Measurements from ENCODE around the gene ACTC1. TPM values are rescaled to one million over a fixed set of nuclear protein-coding genes. Genes with fewer than 3 reads are reported as not detected.

ACTC1 gene
- total and polyA plus RNA-seq, 2 donors (not counting 3 experiments of a cell fraction or from before 2014, with no cell fraction given), result 1.0 TPM; not detected in 1

DNA sequence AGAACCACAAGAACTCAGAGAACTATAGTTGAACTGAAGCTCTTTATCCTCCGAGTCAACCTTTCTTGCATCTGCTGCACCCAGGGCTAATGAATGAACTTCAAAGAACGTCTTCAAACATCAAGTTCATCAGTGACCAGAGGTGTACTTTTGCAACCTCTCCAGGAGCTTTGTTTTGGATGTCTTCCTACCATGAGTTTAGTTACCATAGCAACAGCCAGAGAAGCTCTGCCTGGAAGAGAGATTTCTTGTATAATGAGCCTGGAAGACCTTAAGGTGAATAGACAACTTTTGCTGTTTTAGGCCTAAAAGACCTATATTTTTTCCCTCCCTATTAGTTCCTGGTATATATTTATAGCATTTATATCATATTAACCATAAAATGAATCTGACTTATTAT is 9.1 kb downstream of the ACTC1 start:
- FAIRE-seq (no peak), DNase-seq (ENCODE audit: low read depth, low spot score) (no peak)
- dilution Hi-C loops (cut with MboI; ENCODE audit: extremely low pct_ligation_motif_present, low sequenced_read_pairs) (no loop called here), intact Hi-C loops (cut with micrococcal nuclease) (no loop called here)
- no TSS peak for BruUV-seq (replicated peaks)
- CTCF ChIA-PET, result no interaction called here
- H3K79me2 ChIP-seq (ENCODE audit: control insufficient read depth, insufficient read depth, low read length), result no peaks in the 10 kb centered on the region
- no peak overlapping the region for H2AFZ ChIP-seq (ENCODE audit: low read depth, low read length)
- peaks cover 17% of the 10 kb centered on the region in 2 experiments for H3K27me3 ChIP-seq (ENCODE audit: control insufficient read depth in 2 of 2, insufficient read depth in 2 of 2, low read length in 2 of 2)
- H3K9ac ChIP-seq (replicated peaks; ENCODE audit: extremely low read depth, insufficient read depth, low read length), result no peak overlapping the region
- TF ChIP-seq POLR2AphosphoS5 (IDR thresholded peaks at IDR 0.05; ENCODE audit: insufficient read depth, low read depth, low read length) (no peak), CTCF (IDR thresholded peaks at IDR 0.05; ENCODE audit: extremely low read depth in 1 of 2, insufficient read depth in 1 of 2, low read depth in 1 of 2, low read length in 2 of 2) (no peak), EZH2 (IDR thresholded peaks at IDR 0.05; ENCODE audit: borderline replicate concordance, low read depth, low read length, severe bottlenecking) (no peak), FOS (IDR thresholded peaks at IDR 0.05; ENCODE audit: borderline replicate concordance, insufficient read depth, low read length) (no peak), MYC (IDR thresholded peaks at IDR 0.05; ENCODE audit: low read depth, low read length) (no peak), POLR2A (IDR thresholded peaks at IDR 0.05; ENCODE audit: low read depth, low read length) (no peak), JUN (IDR thresholded peaks at IDR 0.05; ENCODE audit: borderline replicate concordance, insufficient read depth, insufficient read length, low read depth) (no peak), GATA2 (IDR thresholded peaks at IDR 0.05; ENCODE audit: insufficient read depth, insufficient read length, low read depth, low read length) (no peak)
- TF ChIP-seq, protein P1, sequence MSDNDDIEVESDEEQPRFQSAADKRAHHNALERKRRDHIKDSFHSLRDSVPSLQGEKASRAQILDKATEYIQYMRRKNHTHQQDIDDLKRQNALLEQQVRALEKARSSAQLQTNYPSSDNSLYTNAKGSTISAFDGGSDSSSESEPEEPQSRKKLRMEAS (IDR thresholded peaks at IDR 0.05; ENCODE audit: insufficient read depth, insufficient read length), result no peak
- no peak overlapping the region for H3K4me3 ChIP-seq (replicated peaks in 1 of 3; ENCODE audit: insufficient read depth in 1 of 3, low read depth in 1 of 3, low read length in 3 of 3)
- no peaks in the 10 kb centered on the region for H3K36me3 ChIP-seq (ENCODE audit: control insufficient read depth in 2 of 2, extremely low read depth in 1 of 2, insufficient read depth in 2 of 2, low read length in 2 of 2)
- POLR2A ChIA-PET, result no interaction called here
- no peaks in the 10 kb centered on the region for H3K9me1 ChIP-seq (replicated peaks; ENCODE audit: control insufficient read depth, extremely low read depth, insufficient read depth, low read length)
- no peak overlapping the region for H3K27ac ChIP-seq (ENCODE audit: insufficient read depth, low read depth, low read length)
- H3K9me3 ChIP-seq (replicated peaks; ENCODE audit: control insufficient read depth, insufficient read depth, low read length), result no peaks in the 10 kb centered on the region
- no peaks in the 10 kb centered on the region for H3K4me1 ChIP-seq (ENCODE audit: control insufficient read depth, extremely low read depth, insufficient read depth, low read length)
- no peak overlapping the region for H3K4me2 ChIP-seq (ENCODE audit: insufficient read depth, low read length)
- no peaks in the 10 kb centered on the region for H4K20me1 ChIP-seq (replicated peaks; ENCODE audit: control insufficient read depth, extremely low read depth, insufficient read depth, low read length)
